AG09309 (cell line): ENCODE data around the gene LAIR1.
"Not testable (repeated sequence)": the region's sequence is repeated elsewhere in the genome, so short reads cannot be mapped to it uniquely, and the experiment has no call there.

Experiments
- DNase-seq: peaks from one replicate; pipeline ENCODE4 v3.0.0-alpha.2; 2010; ENCODE audit warnings: low read depth
- H3K4me3 ChIP-seq: 2 replicates; pipeline ENCODE4 v1.5.1; 2011; ENCODE audit warnings: mild to moderate bottlenecking, low read depth, low read length, moderate library complexity; ENCODE audit not compliant: control insufficient read depth
- CTCF ChIP-seq: IDR thresholded peaks from 2 replicates; pipeline ENCODE4 v1.5.1; 2011; ENCODE audit warnings: mild to moderate bottlenecking, low read depth, low read length, inconsistent platforms; ENCODE audit not compliant: insufficient read depth, control insufficient read depth; ENCODE audit errors: missing control alignments

Gene LAIR1

GRCh38 chr19:54369082-54369687, 4.5 kb upstream of the LAIR1 start:
- no peak for TF ChIP-seq CTCF
- no peak for DNase-seq
- no peak overlapping the region for H3K4me3 ChIP-seq

- DNase-seq: no peak
- TF ChIP-seq CTCF: no peak
- no peak overlapping the region for H3K4me3 ChIP-seq
These were observed 2.1 kb upstream of the LAIR1 start for GRCh38 chr19:54366811-54367210.

- H3K4me3 ChIP-seq, DNase-seq: not testable (repeated sequence)
These were observed 1.1 kb upstream of the LAIR1 start for GRCh38 chr19:54365798-54366197.

GRCh38 chr19:54361680-54362422, 2.9 kb downstream of the LAIR1 start:
- not testable (repeated sequence) for H3K4me3 ChIP-seq, DNase-seq

GRCh38 chr19:54359149-54359820, 5.4 kb downstream of the LAIR1 start:
- DNase-seq, H3K4me3 ChIP-seq: not testable (repeated sequence)

- no peak overlapping the region for H3K4me3 ChIP-seq
- TF ChIP-seq CTCF: no peak
- DNase-seq: no peak
These were observed 7.3 kb downstream of the LAIR1 start for GRCh38 chr19:54357381-54357780.

GRCh38 chr19:54356444-54357056, 8.2 kb downstream of the LAIR1 start:
- H3K4me3 ChIP-seq: no peak overlapping the region
- no peak for TF ChIP-seq CTCF
- DNase-seq: no peak

GRCh38 chr19:54355675-54356074, 9.1 kb downstream of the LAIR1 start:
- H3K4me3 ChIP-seq: no peak overlapping the region
- no peak for TF ChIP-seq CTCF
- no peak for DNase-seq
